Naive thymus-derived CD4-positive, alpha-beta T cell (primary cell): Measurements from ENCODE around the gene HCN2. TPM values are rescaled to one million over a fixed set of nuclear protein-coding genes. Genes with fewer than 3 reads are reported as not detected.

ENCODE experiments used
- ATAC-seq: fragments of 150-1000 bp; cut with Tn5 transposase; 2 replicates; pipeline ENCODE4 v1.10.0; 2021; ENCODE audit warnings: mild to moderate bottlenecking, moderate library complexity
- CTCF ChIA-PET: fragments of 350-600 bp; sonication (Branson Sonifier 250); formaldehyde crosslinking; loops from one replicate; lab custom pipeline; 2021; ENCODE audit warnings: antibody characterized with exemption; lab: Charles Lee
- POLR2A ChIA-PET: fragments of 350-600 bp; sonication (Branson Sonifier 250); formaldehyde crosslinking; loops from one replicate; lab custom pipeline; 2021; ENCODE audit warnings: antibody characterized with exemption, inconsistent platforms; lab: Charles Lee
- DNase-seq, 9 donors: peaks; one replicate each; pipeline versions ENCODE4 v3.0.0 to v3.0.0-alpha.2; 2020 to 2022; ENCODE audit warnings: mixed read lengths in 1 of 9
- H3K27ac ChIP-seq: one replicate; pipeline ENCODE4 v1.7.0; 2013; ENCODE audit warnings: mild to moderate bottlenecking, low read depth, low read length, moderate library complexity
- H3K27me3 ChIP-seq, 2 donors: one replicate each; pipeline ENCODE4 v1.7.0; 2013; ENCODE audit warnings: low read length in 2 of 2, mild to moderate bottlenecking in 2 of 2, moderate library complexity in 2 of 2; ENCODE audit not compliant: control insufficient read depth in 2 of 2, insufficient read depth in 2 of 2
- H3K36me3 ChIP-seq, 3 experiments: 1 replicate in 2 of 3; 2 replicates in 1 of 3; pipeline ENCODE4 v1.7.0; 2013; ENCODE audit warnings: low read length in 3 of 3, mild to moderate bottlenecking in 3 of 3, moderate library complexity in 1 of 3; ENCODE audit not compliant: insufficient read depth in 3 of 3, control insufficient read depth in 2 of 3
- H3K4me1 ChIP-seq, 2 donors: one replicate each; pipeline ENCODE4 v1.7.0; 2013; ENCODE audit warnings: low read length in 2 of 2, mild to moderate bottlenecking in 2 of 2, moderate library complexity in 1 of 2; ENCODE audit not compliant: control insufficient read depth in 2 of 2, insufficient read depth in 2 of 2
- H3K4me3 ChIP-seq: 2 replicates; pipeline ENCODE4 v1.7.0; 2013; ENCODE audit warnings: mild to moderate bottlenecking, low read length
- H3K9me3 ChIP-seq, 3 experiments: 1 replicate in 2 of 3; 2 replicates in 1 of 3; pipeline ENCODE4 v1.7.0; 2013; ENCODE audit warnings: low read length in 3 of 3; ENCODE audit not compliant: control insufficient read depth in 2 of 3
- H3K27ac Mint-ChIP-seq, 9 donors: one replicate each; pipeline ENCODE4 v1.8.0; 2020 to 2022; ENCODE audit warnings: mixed read lengths in 9 of 9, mild to moderate bottlenecking in 8 of 9, moderate library complexity in 5 of 9, inconsistent platforms in 2 of 9
- H3K27me3 Mint-ChIP-seq, 5 donors: one replicate each; pipeline ENCODE4 v1.8.0; 2021 to 2022; ENCODE audit warnings: mixed read lengths in 5 of 5, mild to moderate bottlenecking in 1 of 5
- H3K36me3 Mint-ChIP-seq, 5 donors: one replicate each; pipeline ENCODE4 v1.8.0; 2020 to 2022; ENCODE audit warnings: mixed read lengths in 5 of 5, mild to moderate bottlenecking in 3 of 5, inconsistent platforms in 1 of 5
- H3K4me1 Mint-ChIP-seq, 7 donors: one replicate each; pipeline ENCODE4 v1.8.0; 2020 to 2022; ENCODE audit warnings: mixed read lengths in 7 of 7, mild to moderate bottlenecking in 3 of 7, inconsistent platforms in 1 of 7
- H3K4me3 Mint-ChIP-seq, 10 donors: one replicate each; pipeline ENCODE4 v1.8.0; 2020 to 2022; ENCODE audit warnings: mild to moderate bottlenecking in 10 of 10, mixed read lengths in 10 of 10, moderate library complexity in 6 of 10, inconsistent platforms in 2 of 10
- H3K9me3 Mint-ChIP-seq, 11 donors: one replicate each; pipeline ENCODE4 v1.8.0; 2020 to 2022; ENCODE audit warnings: mixed read lengths in 11 of 11, mild to moderate bottlenecking in 4 of 11, inconsistent platforms in 1 of 11, moderate library complexity in 1 of 11
- intact Hi-C, 2 donors: fragments of 100-400 bp; cut with micrococcal nuclease; formaldehyde crosslinking; loops; one replicate each; pipeline ENCODE4 v1.15.1; 2023
- polyA plus RNA-seq, 2 donors: library from polyadenylated mRNA; unstranded; fragments of 300-500 nt; fragmentation: Illumina TruSeq; gene quantifications; one replicate each; pipeline ENCODE4 v1.2.3, GENCODE V29; 2021
- total RNA-seq, 6 experiments: library from RNA in 5 of 6; stranded (reverse) in 5 of 6; gene quantifications; 1 replicate in 5 of 6; 2 replicates in 1 of 6; pipeline ENCODE4 v1.2.3 and lab custom pipeline; 2021 to 2026

HCN2 gene
- total and polyA plus RNA-seq, 7 experiments from 2014 or later: 0.93 to 2.6 (median 2.2) TPM; not detected in 2

- Histone ChIP-seq H3K9me3 (no peaks in the 10 kb centered on the region), H3K27ac (no peak overlapping the region), H3K36me3 (peaks cover 0 to 84% (median 20%) of the 10 kb centered on the region in 3 experiments), H3K4me1 (peaks cover 41 to 48% of the 10 kb centered on the region in 2 donors), H3K4me3 (no peak overlapping the region), H3K27me3 (no peaks in the 10 kb centered on the region)
- intact Hi-C loops: no loop called here
- ChIA-PET CTCF (no interaction called here), POLR2A (interaction anchor here (0.7 to 1.2 kb wide), 3 partner anchors 14 to 45 kb away, joined by 3 read pairs; no protein-coding TSS in a partner anchor)
- Mint-ChIP-seq H3K9me3 (no peaks in the 10 kb centered on the region), H3K27me3 (no peaks in the 10 kb centered on the region), H3K36me3 (peaks cover 0 to 7% (median 0%) of the 10 kb centered on the region in 5 donors), H3K27ac (peak overlapping the region in 7 of 9 donors; percentile 22 to 86 (median 65)), H3K4me1 (peaks cover 13 to 65% (median 31%) of the 10 kb centered on the region in 7 donors), H3K4me3 (peak overlapping the region in 3 of 10 donors; percentile 25 to 64 (median 52))
- no peak for ATAC-seq
- no peak for DNase-seq
Observed at GRCh38 chr19:655691-656090, 66.0 kb downstream of the HCN2 start.

GRCh38 chr19:656751-657559, 67.3 kb downstream of the HCN2 start:
- Histone ChIP-seq H3K9me3 (no peaks in the 10 kb centered on the region), H3K4me3 (no peak overlapping the region), H3K27ac (peak overlapping the region; percentile 19), H3K4me1 (peaks cover 41 to 48% of the 10 kb centered on the region in 2 donors), H3K36me3 (peaks cover 0 to 78% (median 17%) of the 10 kb centered on the region in 3 experiments), H3K27me3 (no peaks in the 10 kb centered on the region)
- ChIA-PET POLR2A (no interaction called here), CTCF (interaction anchor here (1.4 kb wide), 1 partner anchor 23 kb away, joined by 3 read pairs; no protein-coding TSS in a partner anchor)
- ATAC-seq: no peak
- H3K9me3 Mint-ChIP-seq: peaks cover 0 to 3% (median 0%) of the 10 kb centered on the region in 11 donors
- peak overlapping the region in 5 of 9 donors; percentile 16 to 86 (median 69) for H3K27ac Mint-ChIP-seq
- DNase-seq: no peak
- H3K36me3 Mint-ChIP-seq: peaks cover 0 to 8% (median 0%) of the 10 kb centered on the region in 5 donors
- H3K27me3 Mint-ChIP-seq: no peaks in the 10 kb centered on the region
- H3K4me3 Mint-ChIP-seq: peak overlapping the region in 3 of 10 donors; percentile 48 to 95 (median 52)
- H3K4me1 Mint-ChIP-seq: peaks cover 21 to 67% (median 36%) of the 10 kb centered on the region in 7 donors
- intact Hi-C loops: no loop called here

- H3K4me1 Mint-ChIP-seq: peaks cover 21 to 67% (median 36%) of the 10 kb centered on the region in 7 donors
- no peak for ATAC-seq
Observed at GRCh38 chr19:657611-658010, 67.9 kb downstream of the HCN2 start.

GRCh38 chr19:658059-658839, 68.6 kb downstream of the HCN2 start:
- ChIA-PET POLR2A (no interaction called here), CTCF (no interaction called here)
- Histone ChIP-seq H3K4me3 (no peak overlapping the region), H3K4me1 (peaks cover 41 to 49% of the 10 kb centered on the region in 2 donors), H3K36me3 (peaks cover 0 to 73% (median 6%) of the 10 kb centered on the region in 3 experiments), H3K27ac (peak overlapping the region; percentile 96), H3K9me3 (no peaks in the 10 kb centered on the region), H3K27me3 (no peaks in the 10 kb centered on the region)
- H3K36me3 Mint-ChIP-seq: peaks cover 0 to 8% (median 0%) of the 10 kb centered on the region in 5 donors
- DNase-seq (no peak), ATAC-seq (no peak)
- H3K4me3 Mint-ChIP-seq: peak overlapping the region in 7 of 10 donors; percentile 12 to 95 (median 45)
- H3K27ac Mint-ChIP-seq: peak overlapping the region in 3 of 9 donors; percentile 17 to 74 (median 42)
- H3K9me3 Mint-ChIP-seq: peaks cover 0 to 3% (median 0%) of the 10 kb centered on the region in 11 donors
- peaks cover 21 to 65% (median 36%) of the 10 kb centered on the region in 7 donors for H3K4me1 Mint-ChIP-seq
- no peaks in the 10 kb centered on the region for H3K27me3 Mint-ChIP-seq
- intact Hi-C loops: no loop called here

More at GRCh38 chr19:657611-658010, 67.9 kb downstream of the HCN2 start:
- Histone ChIP-seq H3K4me3 (no peak overlapping the region), H3K4me1 (peaks cover 41 to 48% of the 10 kb centered on the region in 2 donors), H3K27ac (peak overlapping the region; percentile 19), H3K27me3 (no peaks in the 10 kb centered on the region), H3K9me3 (no peaks in the 10 kb centered on the region), H3K36me3 (peaks cover 0 to 77% (median 11%) of the 10 kb centered on the region in 3 experiments)
- peak overlapping the region in 2 of 10 donors; percentile 55 to 95 for H3K4me3 Mint-ChIP-seq
- no peaks in the 10 kb centered on the region for H3K27me3 Mint-ChIP-seq
- peaks cover 0 to 8% (median 0%) of the 10 kb centered on the region in 5 donors for H3K36me3 Mint-ChIP-seq
- POLR2A ChIA-PET: no interaction called here
- peaks cover 0 to 3% (median 0%) of the 10 kb centered on the region in 11 donors for H3K9me3 Mint-ChIP-seq
- H3K27ac Mint-ChIP-seq: peak overlapping the region in 2 of 9 donors; percentile 38
- DNase-seq: no peak
- intact Hi-C loops: no loop called here
- CTCF ChIA-PET: no interaction called here

GRCh38 chr19:658916-659839, 69.5 kb downstream of the HCN2 start:
- H3K36me3 Mint-ChIP-seq: peaks cover 0 to 8% (median 0%) of the 10 kb centered on the region in 5 donors
- H3K4me3 Mint-ChIP-seq: peak overlapping the region; percentile 48 to 99 (median 97)
- Histone ChIP-seq H3K4me3 (peak overlapping the region; percentile 92), H3K9me3 (no peaks in the 10 kb centered on the region), H3K36me3 (peaks cover 0 to 64% (median 4%) of the 10 kb centered on the region in 3 experiments), H3K4me1 (peaks cover 47 to 52% of the 10 kb centered on the region in 2 donors), H3K27me3 (no peaks in the 10 kb centered on the region), H3K27ac (peak overlapping the region; percentile 96)
- POLR2A ChIA-PET: no interaction called here
- peak; percentile 18 for ATAC-seq
- intact Hi-C loops: no loop called here
- no peaks in the 10 kb centered on the region for H3K27me3 Mint-ChIP-seq
- peaks cover 21 to 64% (median 36%) of the 10 kb centered on the region in 7 donors for H3K4me1 Mint-ChIP-seq
- peak in 1 of 9 donors; percentile 39 for DNase-seq
- H3K27ac Mint-ChIP-seq: peak overlapping the region in 8 of 9 donors; percentile 52 to 98 (median 94)
- peaks cover 0 to 3% (median 0%) of the 10 kb centered on the region in 11 donors for H3K9me3 Mint-ChIP-seq
- CTCF ChIA-PET: interaction anchor here (0.6 to 1.2 kb wide), 4 partner anchors 9 to 1024 kb away, joined by 3 to 9 read pairs (median 4); no protein-coding TSS in a partner anchor
